ENCODE measurements around the gene IPPK. TPM values are rescaled to one million over a fixed set of nuclear protein-coding genes. Genes with fewer than 3 reads are reported as not detected.

The IPPK gene
- total and polyA plus RNA-seq, 11 donors, result 4.2 to 11.0 (median 8.6) TPM

GRCh38 chr9:92601451-92601850, 68.5 kb downstream of the IPPK start:
- no peak for TF ChIP-seq POLR2A (IDR thresholded peaks at IDR 0.05)
- no peak for DNase-seq
- Histone ChIP-seq H3K4me3 (no peak overlapping the region), H3K27ac (peak overlapping the region; percentile 36 to 90 (median 64)), H3K27me3 (no peaks in the 10 kb centered on the region), H3K36me3 (no peaks in the 10 kb centered on the region), H3K9me3 (peaks cover 0 to 25% (median 0%) of the 10 kb centered on the region in 12 donors), H3K4me1 (peaks cover 0 to 53% (median 14%) of the 10 kb centered on the region in 12 donors)
- intact Hi-C loops (cut with DNase I), result loop anchor here in 3 of 10 donors (5.0 to 10.0 kb wide), 3 partner anchors 97 to 117 kb away; partner anchors contain the start of gene ASPN (in 1 of the 3)
- ATAC-seq, result no peak
- WGBS, 4 donors, result 76 to 86% (median 80%) methylated on average over 12 of the region's 12 CpGs

GRCh38 chr9:92600462-92601261, 69.3 kb downstream of the IPPK start:
- Histone ChIP-seq H3K4me1 (peaks cover 0 to 54% (median 14%) of the 10 kb centered on the region in 12 donors), H3K4me3 (no peak overlapping the region)

GRCh38 chr9:92599938-92600461, 69.9 kb downstream of the IPPK start:
- no peak overlapping the region for H3K4me3 ChIP-seq
- ATAC-seq (peak; percentile 14 to 42 (median 26)), DNase-seq (no peak)
- peak overlapping the region in 11 of 12 donors; percentile 36 to 90 (median 66) for H3K27ac ChIP-seq
- no peaks in the 10 kb centered on the region for H3K36me3 ChIP-seq
- no peaks in the 10 kb centered on the region for H3K27me3 ChIP-seq
- H3K4me1 ChIP-seq, result peaks cover 0 to 54% (median 14%) of the 10 kb centered on the region in 12 donors
- WGBS, 4 donors, result 62 to 72% (median 67%) methylated on average over 4 of the region's 4 CpGs
- TF ChIP-seq POLR2A (IDR thresholded peaks at IDR 0.05) (no peak), CTCF (IDR thresholded peaks at IDR 0.05) (no peak)
- peaks cover 0 to 13% (median 0%) of the 10 kb centered on the region in 12 donors for H3K9me3 ChIP-seq
- intact Hi-C loops (cut with DNase I), result loop anchor here in 5 of 10 donors (5.0 to 10.0 kb wide), 5 partner anchors 65 to 115 kb away; partner anchors contain the start of genes ASPN (in 1 of the 5) and ECM2 (in 1 of the 5)

More at GRCh38 chr9:92600462-92601261, 69.3 kb downstream of the IPPK start:
- ATAC-seq (peak; percentile 44 to 76 (median 69)), DNase-seq (peak in 1 of 5 donors; percentile 54)
- Histone ChIP-seq H3K9me3 (peaks cover 0 to 19% (median 0%) of the 10 kb centered on the region in 12 donors), H3K36me3 (no peaks in the 10 kb centered on the region), H3K27ac (peak overlapping the region; percentile 36 to 90 (median 64)), H3K27me3 (no peaks in the 10 kb centered on the region)
- WGBS, 4 donors, result 69 to 80% (median 74%) methylated on average over 10 to 12 of the region's 12 CpGs
- TF ChIP-seq CTCF (IDR thresholded peaks at IDR 0.05) (no peak), POLR2A (IDR thresholded peaks at IDR 0.05) (no peak)
- intact Hi-C loops (cut with DNase I), result loop anchor here in 3 of 10 donors (5.0 to 10.0 kb wide), 3 partner anchors 96 to 116 kb away; partner anchors contain the start of gene ASPN (in 1 of the 3)

GRCh38 chr9:92598382-92598781, 71.5 kb downstream of the IPPK start:
- Histone ChIP-seq H3K27ac (peak overlapping the region in 11 of 12 donors; percentile 36 to 90 (median 66)), H3K4me3 (no peak overlapping the region), H3K36me3 (no peaks in the 10 kb centered on the region), H3K4me1 (peaks cover 0 to 65% (median 18%) of the 10 kb centered on the region in 12 donors), H3K9me3 (no peaks in the 10 kb centered on the region), H3K27me3 (no peaks in the 10 kb centered on the region)
- no peak for DNase-seq
- 56 to 70% (median 61%) methylated on average over 2 of the region's 2 CpGs for WGBS, 4 donors
- peak in 1 of 4 donors; percentile 42 for ATAC-seq
- TF ChIP-seq CTCF (IDR thresholded peaks at IDR 0.05) (no peak), POLR2A (IDR thresholded peaks at IDR 0.05) (no peak)
- intact Hi-C loops (cut with DNase I), result loop anchor here in 2 of 10 donors (10.0 kb wide), 2 partner anchors 64 to 84 kb away; partner anchors contain the start of gene ECM2 (in 1 of the 2)

Measured in heart left ventricle (tissue), 16 donors.